DND-41 (cell line): ENCODE results near the gene ATP13A3.

Source experiments
- ATAC-seq: fragments of 200-7000 bp; cut with Tn5 transposase; 3 replicates; pipeline ENCODE4 v1.9.1; 2021; ENCODE audit warnings: low read depth; ENCODE audit not compliant: insufficient read depth
- DNase-seq: peaks from one replicate; pipeline ENCODE4 v3.0.0-alpha.2; 2020
- H2AFZ ChIP-seq: 2 replicates; pipeline ENCODE4 v1.6.0; 2012; ENCODE audit warnings: low read depth, low read length
- H3K27ac ChIP-seq: 2 replicates; pipeline ENCODE4 v1.5.1; 2012; ENCODE audit warnings: low read length, inconsistent platforms
- H3K27me3 ChIP-seq: fragments of 200-600 bp; sonication (generic); 2 replicates; pipeline ENCODE4 v1.6.0; 2012; ENCODE audit warnings: low read length, mild to moderate bottlenecking, inconsistent platforms; ENCODE audit not compliant: insufficient read depth, poor library complexity
- H3K36me3 ChIP-seq: 2 replicates; pipeline ENCODE4 v1.5.1; 2012; ENCODE audit warnings: low read length, inconsistent platforms; ENCODE audit not compliant: insufficient read depth
- H3K4me1 ChIP-seq: 2 replicates; pipeline ENCODE4 v1.5.1; 2012; ENCODE audit warnings: mild to moderate bottlenecking, low read length; ENCODE audit not compliant: insufficient read depth
- H3K4me2 ChIP-seq: 2 replicates; pipeline ENCODE4 v1.6.0; 2012; ENCODE audit warnings: mild to moderate bottlenecking, moderate library complexity, low read length, inconsistent platforms; ENCODE audit not compliant: insufficient read depth
- H3K4me3 ChIP-seq, 2 experiments: fragments of 200-600 bp in 1 of 2; shearing (Covaris generic) in 1 of 2; 2 replicates each; pipeline ENCODE4 v1.5.1; 2012 to 2016; ENCODE audit warnings: inconsistent platforms in 2 of 2, low read length in 2 of 2, mild to moderate bottlenecking in 2 of 2, low read depth in 1 of 2, moderate library complexity in 1 of 2
- H3K79me2 ChIP-seq: 2 replicates; pipeline ENCODE4 v1.6.0; 2012; ENCODE audit warnings: low read length, inconsistent platforms; ENCODE audit not compliant: insufficient read depth
- H3K9ac ChIP-seq: 2 replicates; pipeline ENCODE4 v1.6.0; 2012; ENCODE audit warnings: low read depth, mild to moderate bottlenecking, inconsistent platforms, low read length, moderate library complexity
- H3K9me3 ChIP-seq: 2 replicates; pipeline ENCODE4 v1.5.1; 2012; ENCODE audit warnings: low read length, moderate library complexity, mild to moderate bottlenecking, inconsistent platforms; ENCODE audit not compliant: insufficient read depth, severe bottlenecking
- H4K20me1 ChIP-seq: 2 replicates; pipeline ENCODE4 v1.6.0; 2012; ENCODE audit warnings: low read length; ENCODE audit not compliant: insufficient read depth
- CTCF ChIP-seq: IDR thresholded peaks from 2 replicates; pipeline ENCODE4 v1.5.1; 2012; ENCODE audit warnings: borderline replicate concordance, low read length, moderate library complexity, mild to moderate bottlenecking; ENCODE audit not compliant: poor library complexity, severe bottlenecking; ENCODE audit errors: extremely low read depth
- EZH2 ChIP-seq: IDR thresholded peaks from 3 replicates; pipeline ENCODE4 v1.6.1; 2012; ENCODE audit warnings: borderline replicate concordance, low read depth, mild to moderate bottlenecking, moderate library complexity, low read length, inconsistent platforms; ENCODE audit not compliant: severe bottlenecking

ATP13A3 gene

GRCh38 chr3:194399874-194400411, 86.9 kb downstream of the ATP13A3 start:
- ATAC-seq = no peak
- Histone ChIP-seq H3K4me3 (no peak overlapping the region), H3K4me2 (no peak overlapping the region), H3K4me1 (peaks cover 52% of the 10 kb centered on the region), H3K36me3 (peaks cover 10% of the 10 kb centered on the region; the same call in 1 of the 2 replicates), H4K20me1 (no peaks in the 10 kb centered on the region), H3K79me2 (no peaks in the 10 kb centered on the region), H2AFZ (no peak overlapping the region), H3K27me3 (peaks cover 5% of the 10 kb centered on the region), H3K27ac (no peak overlapping the region), H3K9me3 (peaks cover 3% of the 10 kb centered on the region), H3K9ac (no peak overlapping the region)
- TF ChIP-seq EZH2 (no peak), CTCF (no peak)
- DNase-seq = peak; percentile 37

GRCh38 chr3:194399166-194399565, 87.6 kb downstream of the ATP13A3 start, which contains the start of gene GP5:
Gene GP5, minus strand, starts transcription at chr3:194399266. Its CDS starts 984 bp downstream, at chr3:194398282.
- ATAC-seq (no peak), DNase-seq (no peak)
- TF ChIP-seq EZH2 = no peak
- Histone ChIP-seq H3K27ac (peak within 1 kb of the TSS; percentile 78; the same call in 1 of the 2 replicates), H3K4me1 (peaks cover 58% of the 10 kb centered on the region), H3K9me3 (peaks cover 3% of the 10 kb centered on the region), H3K4me2 (peak within 1 kb of the TSS; percentile 67), H3K36me3 (peaks cover 7% of the 10 kb centered on the region; the same call in 1 of the 2 replicates), H3K9ac (peak within 1 kb of the TSS; percentile 30; the same call in 1 of the 2 replicates), H4K20me1 (no peaks in the 10 kb centered on the region), H3K27me3 (peaks cover 5% of the 10 kb centered on the region), H2AFZ (0 out of 2 replicates have a peak within 1 kb of the TSS, but pooled peaks have one; percentile 51), H3K79me2 (no peaks in the 10 kb centered on the region), H3K4me3 (peak within 1 kb of the TSS in 1 of 2 experiments; percentile 50; a peak in 2 of 4 replicates)

GRCh38 chr3:194397757-194398312, 89.0 kb downstream of the ATP13A3 start:
- ATAC-seq = no peak

More at GRCh38 chr3:194397757-194398312, 89.0 kb downstream of the ATP13A3 start:
- peak overlapping the region; percentile 30 for H3K9ac ChIP-seq
- no peak for TF ChIP-seq EZH2
- TF ChIP-seq CTCF = no peak
- H3K27me3 ChIP-seq = peaks cover 5% of the 10 kb centered on the region
- peak overlapping the region in 1 of 2 experiments; percentile 50; a peak in 2 of 4 replicates for H3K4me3 ChIP-seq
- no peaks in the 10 kb centered on the region for H4K20me1 ChIP-seq
- peak overlapping the region; percentile 67 for H3K4me2 ChIP-seq
- H3K79me2 ChIP-seq = no peaks in the 10 kb centered on the region
- H3K4me1 ChIP-seq = peaks cover 58% of the 10 kb centered on the region
- peak overlapping the region; percentile 51 for H2AFZ ChIP-seq
- peaks cover 3% of the 10 kb centered on the region for H3K9me3 ChIP-seq
- H3K36me3 ChIP-seq = no peaks in the 10 kb centered on the region
- peak; percentile 57 for DNase-seq
- peak overlapping the region; percentile 78 for H3K27ac ChIP-seq
